Activated T-cell treated with anti-CD3 and anti-CD28 coated beads for 24 hours (primary cell): ENCODE data around the gene ZMYM4.
"Not testable (repeated sequence)": the region's sequence is repeated elsewhere in the genome, so short reads cannot be mapped to it uniquely, and the experiment has no call there.

ENCODE experiments used
- DNase-seq: peaks from one replicate; pipeline ENCODE4 v3.0.0-alpha.2; 2020; ENCODE audit warnings: low read depth

Gene ZMYM4

GRCh38 chr1:35454176-35454575, 185.7 kb downstream of the ZMYM4 start:
- no peak for DNase-seq

GRCh38 chr1:35454616-35455015, 186.1 kb downstream of the ZMYM4 start:
- DNase-seq, result no peak

DNA sequence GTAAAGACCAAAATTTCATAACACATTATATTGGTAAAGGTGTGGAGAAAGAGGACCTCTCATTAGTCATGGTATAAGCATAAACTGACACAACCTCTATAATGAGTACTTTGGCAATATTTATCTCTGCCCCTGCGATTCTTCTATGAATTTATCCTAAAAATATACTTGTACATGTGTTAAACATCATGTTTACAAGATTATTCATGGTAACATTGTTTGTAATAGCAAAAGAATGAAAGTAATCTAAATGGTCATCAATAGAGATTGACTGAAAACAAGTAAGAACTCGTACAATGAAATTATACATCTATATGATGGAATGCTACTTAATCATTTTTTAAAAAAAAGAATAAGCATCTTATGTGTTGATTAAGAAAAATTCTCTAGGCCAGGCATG, 192.3 kb downstream of the ZMYM4 start:
- no peak for DNase-seq

DNA sequence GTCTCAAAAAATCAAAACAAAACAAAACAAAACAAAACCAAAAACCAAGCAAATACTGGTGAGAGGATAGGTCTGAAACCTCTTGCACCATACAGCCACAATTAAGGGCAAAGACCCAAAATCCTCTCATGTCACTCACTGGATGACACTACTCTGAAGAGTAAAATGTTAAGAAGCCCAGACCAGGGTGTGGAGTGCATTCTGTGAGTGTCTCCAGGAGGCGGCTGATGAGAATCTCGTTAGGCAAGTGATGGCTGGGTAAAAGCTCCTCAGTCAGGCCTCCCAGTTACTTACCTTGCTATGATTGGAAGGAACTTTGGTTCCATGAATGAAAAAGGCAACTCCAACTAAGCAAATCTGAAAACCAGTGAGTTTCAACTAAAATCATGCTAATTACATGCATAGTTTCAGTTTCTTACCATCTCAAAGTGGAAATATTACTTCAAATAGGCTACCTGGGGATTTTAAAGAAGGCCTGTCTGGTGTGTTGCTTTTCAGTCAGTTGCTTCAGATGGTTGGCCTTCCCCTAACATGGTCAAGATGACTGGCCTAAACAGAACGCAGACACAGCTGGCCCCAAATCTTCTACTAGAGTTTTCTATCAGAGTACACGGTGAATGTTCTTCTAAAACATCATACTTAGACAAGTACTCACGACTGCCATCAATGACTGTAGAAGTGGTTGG, 193.6 kb downstream of the ZMYM4 start:
- no peak for DNase-seq

GRCh38 chr1:35463232-35463631, 194.7 kb downstream of the ZMYM4 start:
- no peak for DNase-seq

GRCh38 chr1:35463749-35464148, 195.2 kb downstream of the ZMYM4 start:
- not testable (repeated sequence) for DNase-seq

- DNase-seq, result no peak
Observed at GRCh38 chr1:35466120-35466519, 197.6 kb downstream of the ZMYM4 start.

- DNase-seq, result no peak
Observed at GRCh38 chr1:35470977-35471613, 202.6 kb downstream of the ZMYM4 start.
